KMS-11 (cell line): ENCODE data around the gene PTTG1IP2.
A peak's percentile ranks its signal among the peaks of the same experiment; 100 is the strongest.

Experiments
- H2AFZ ChIP-seq: fragments of 200-600 bp; sonication (generic); 2 replicates; pipeline ENCODE4 v1.6.1; 2016; ENCODE audit warnings: antibody characterized with exemption, mixed run types, low read depth
- H3K27ac ChIP-seq: fragments of 200-600 bp; sonication (generic); 2 replicates; pipeline ENCODE4 v1.6.1; 2016; ENCODE audit warnings: mild to moderate bottlenecking, mixed run types
- H3K27me3 ChIP-seq: fragments of 200-600 bp; sonication (generic); 2 replicates; pipeline ENCODE4 v1.6.1; 2017; ENCODE audit warnings: mild to moderate bottlenecking, low read depth, mixed run types, moderate library complexity; ENCODE audit not compliant: insufficient read depth
- H3K36me3 ChIP-seq: fragments of 200-600 bp; sonication (generic); 2 replicates; pipeline ENCODE4 v1.6.1; 2017; ENCODE audit warnings: mild to moderate bottlenecking, mixed run types; ENCODE audit not compliant: insufficient read depth
- H3K4me1 ChIP-seq: fragments of 200-600 bp; sonication (generic); 2 replicates; pipeline ENCODE4 v1.6.1; 2016; ENCODE audit warnings: mild to moderate bottlenecking, low read depth, mixed run types; ENCODE audit not compliant: poor library complexity, severe bottlenecking
- H3K4me2 ChIP-seq: fragments of 200-600 bp; sonication (generic); 2 replicates; pipeline ENCODE4 v1.7.0; 2016; ENCODE audit warnings: mild to moderate bottlenecking, mixed run types
- H3K4me3 ChIP-seq: fragments of 200-600 bp; sonication (generic); IDR thresholded peaks from 2 replicates; pipeline ENCODE4 v1.6.1; 2017; ENCODE audit warnings: low read depth, low read length, mixed read lengths; ENCODE audit not compliant: insufficient read depth
- H3K79me2 ChIP-seq: fragments of 200-600 bp; sonication (generic); 2 replicates; pipeline ENCODE4 v1.6.1; 2016; ENCODE audit warnings: low read depth, mixed run types; ENCODE audit not compliant: insufficient read depth
- H3K9ac ChIP-seq: fragments of 200-600 bp; sonication (generic); 2 replicates; pipeline ENCODE4 v1.6.1; 2016; ENCODE audit warnings: mild to moderate bottlenecking, mixed run types
- H4K20me1 ChIP-seq: fragments of 200-600 bp; sonication (generic); 2 replicates; pipeline ENCODE4 v1.6.1; 2016; ENCODE audit warnings: mild to moderate bottlenecking, mixed run types; ENCODE audit not compliant: insufficient read depth
- TF ChIP-seq, protein P1 (sequence below): fragments of 200-600 bp; sonication (generic); conservative IDR thresholded peaks from 2 replicates; pipeline ENCODE4 v1.6.1; 2017; ENCODE audit warnings: low read depth, mild to moderate bottlenecking, antibody characterized with exemption, low read length, moderate library complexity, mixed read lengths

The PTTG1IP2 gene

DNA sequence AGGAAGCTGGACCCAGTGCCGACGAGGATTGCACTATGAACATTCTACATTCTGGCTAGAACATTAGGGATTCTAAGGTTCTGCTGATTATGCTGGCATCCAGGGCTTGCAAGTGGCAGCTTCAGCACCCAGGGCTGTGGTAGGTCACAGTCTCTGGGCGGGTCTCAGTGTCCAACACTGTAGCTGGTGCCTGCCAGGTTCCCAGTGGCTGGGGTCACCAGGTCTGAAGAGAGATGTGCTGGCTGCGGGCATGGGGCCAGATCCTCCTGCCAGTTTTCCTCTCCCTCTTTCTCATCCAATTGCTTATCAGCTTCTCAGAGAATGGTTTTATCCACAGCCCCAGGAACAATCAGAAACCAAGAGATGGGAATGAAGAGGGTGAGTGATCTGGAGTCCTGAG, at the start of gene PTTG1IP2:
TSS of gene PTTG1IP2 (plus strand) at position 86 of the 400 bp plus-strand sequence. CDS start at position 234, 148 bp downstream.
- no peak within 1 kb of the TSS for H3K4me3 ChIP-seq
- H3K4me1 ChIP-seq = no peaks in the 10 kb centered on the region
- TF ChIP-seq, protein P1, sequence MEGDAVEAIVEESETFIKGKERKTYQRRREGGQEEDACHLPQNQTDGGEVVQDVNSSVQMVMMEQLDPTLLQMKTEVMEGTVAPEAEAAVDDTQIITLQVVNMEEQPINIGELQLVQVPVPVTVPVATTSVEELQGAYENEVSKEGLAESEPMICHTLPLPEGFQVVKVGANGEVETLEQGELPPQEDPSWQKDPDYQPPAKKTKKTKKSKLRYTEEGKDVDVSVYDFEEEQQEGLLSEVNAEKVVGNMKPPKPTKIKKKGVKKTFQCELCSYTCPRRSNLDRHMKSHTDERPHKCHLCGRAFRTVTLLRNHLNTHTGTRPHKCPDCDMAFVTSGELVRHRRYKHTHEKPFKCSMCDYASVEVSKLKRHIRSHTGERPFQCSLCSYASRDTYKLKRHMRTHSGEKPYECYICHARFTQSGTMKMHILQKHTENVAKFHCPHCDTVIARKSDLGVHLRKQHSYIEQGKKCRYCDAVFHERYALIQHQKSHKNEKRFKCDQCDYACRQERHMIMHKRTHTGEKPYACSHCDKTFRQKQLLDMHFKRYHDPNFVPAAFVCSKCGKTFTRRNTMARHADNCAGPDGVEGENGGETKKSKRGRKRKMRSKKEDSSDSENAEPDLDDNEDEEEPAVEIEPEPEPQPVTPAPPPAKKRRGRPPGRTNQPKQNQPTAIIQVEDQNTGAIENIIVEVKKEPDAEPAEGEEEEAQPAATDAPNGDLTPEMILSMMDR = no peak
- no peak within 1 kb of the TSS for H3K9ac ChIP-seq
- no peak within 1 kb of the TSS for H2AFZ ChIP-seq
- H3K79me2 ChIP-seq = no peaks in the 10 kb centered on the region
- H3K4me2 ChIP-seq = no peak within 1 kb of the TSS
- no peak within 1 kb of the TSS for H3K27ac ChIP-seq
- H3K36me3 ChIP-seq = no peaks in the 10 kb centered on the region
- no peaks in the 10 kb centered on the region for H4K20me1 ChIP-seq
- no peaks in the 10 kb centered on the region for H3K27me3 ChIP-seq

DNA sequence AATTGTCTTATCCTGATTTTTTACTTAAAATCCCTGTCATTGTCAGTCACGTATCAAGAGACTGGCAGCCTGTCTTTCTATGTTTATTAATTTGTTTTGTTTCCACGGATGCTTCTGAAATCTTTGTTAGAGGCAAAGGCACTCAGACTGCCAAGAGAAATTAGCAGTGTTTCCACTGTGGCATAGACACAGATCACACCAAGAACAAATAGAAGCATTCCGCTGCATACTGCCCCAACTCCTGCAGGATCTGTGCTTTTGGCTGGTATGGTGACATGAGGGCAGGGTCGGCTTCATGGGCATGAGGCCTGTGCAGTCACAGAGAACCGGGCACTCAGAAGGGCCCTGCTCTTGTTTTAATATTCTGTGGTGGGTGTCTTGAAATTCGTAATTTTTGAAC, 47.8 kb upstream of the PTTG1IP2 start:
- Histone ChIP-seq H4K20me1 (no peaks in the 10 kb centered on the region), H3K27me3 (no peaks in the 10 kb centered on the region), H2AFZ (no peak overlapping the region), H3K27ac (no peak overlapping the region), H3K4me1 (peaks cover 38% of the 10 kb centered on the region), H3K36me3 (no peaks in the 10 kb centered on the region), H3K4me2 (no peak overlapping the region), H3K79me2 (no peaks in the 10 kb centered on the region), H3K4me3 (no peak overlapping the region), H3K9ac (no peak overlapping the region)
- TF ChIP-seq, protein P1 = no peak

DNA sequence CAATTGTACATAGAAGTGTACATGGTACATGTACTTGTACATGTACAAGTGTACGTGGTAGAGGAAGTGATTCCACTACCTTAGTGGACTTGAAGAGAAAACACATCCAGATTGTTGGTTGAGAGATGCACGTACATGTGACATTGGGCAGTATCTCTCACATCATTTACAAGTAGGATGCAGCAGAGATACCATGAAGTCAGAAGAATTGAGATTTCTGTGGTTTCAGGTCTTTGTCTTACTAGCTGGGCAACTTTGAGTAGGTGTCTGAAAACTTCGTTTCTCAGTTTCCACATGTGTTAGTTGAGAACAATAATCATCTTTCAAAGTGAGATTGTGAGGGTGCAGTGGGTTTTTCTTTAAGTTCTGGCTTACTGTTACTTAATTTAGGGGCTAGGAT, 44.7 kb upstream of the PTTG1IP2 start:
- H3K4me2 ChIP-seq = peak overlapping the region; percentile 27; the same call in 1 of the 2 replicates
- H2AFZ ChIP-seq = peak overlapping the region; percentile 8; the same call in 1 of the 2 replicates
- peak overlapping the region; percentile 25; the same call in 1 of the 2 replicates for H3K27ac ChIP-seq
- no peak overlapping the region for H3K4me3 ChIP-seq
- TF ChIP-seq, protein P1 = no peak
- H3K79me2 ChIP-seq = no peaks in the 10 kb centered on the region
- no peaks in the 10 kb centered on the region for H4K20me1 ChIP-seq
- H3K9ac ChIP-seq = no peak overlapping the region
- no peaks in the 10 kb centered on the region for H3K27me3 ChIP-seq
- H3K36me3 ChIP-seq = no peaks in the 10 kb centered on the region
- H3K4me1 ChIP-seq = peaks cover 27% of the 10 kb centered on the region

DNA sequence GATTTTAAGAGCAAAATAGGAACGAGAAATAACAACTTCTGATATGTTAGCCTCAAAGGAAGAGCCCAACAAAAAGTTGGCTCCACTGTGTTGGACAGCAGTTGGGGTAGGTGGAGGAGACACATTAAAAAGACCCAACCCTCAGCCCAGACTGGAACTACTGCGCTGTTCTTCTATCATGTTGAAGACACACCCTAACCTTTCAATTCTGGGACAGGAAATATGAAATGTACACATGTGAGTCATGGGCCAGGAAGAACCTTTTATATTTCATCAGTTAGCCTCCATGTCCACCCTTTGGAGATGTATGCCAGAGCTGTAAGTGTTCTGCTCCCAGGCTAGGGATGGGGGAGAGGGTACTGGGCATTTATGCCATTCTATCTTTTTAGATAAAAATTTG, 44.1 kb upstream of the PTTG1IP2 start:
- H3K4me3 ChIP-seq = no peak overlapping the region
- H3K79me2 ChIP-seq = no peaks in the 10 kb centered on the region
- peaks cover 27% of the 10 kb centered on the region for H3K4me1 ChIP-seq
- H3K4me2 ChIP-seq = peak overlapping the region; percentile 27; the same call in 1 of the 2 replicates
- TF ChIP-seq, protein P1 = no peak
- H4K20me1 ChIP-seq = no peaks in the 10 kb centered on the region
- H3K9ac ChIP-seq = no peak overlapping the region
- H2AFZ ChIP-seq = no peak overlapping the region
- no peaks in the 10 kb centered on the region for H3K27me3 ChIP-seq
- peak overlapping the region; percentile 25; the same call in 1 of the 2 replicates for H3K27ac ChIP-seq
- H3K36me3 ChIP-seq = no peaks in the 10 kb centered on the region
